ENCODE measurements around the gene CIB4.

Gene CIB4

DNA sequence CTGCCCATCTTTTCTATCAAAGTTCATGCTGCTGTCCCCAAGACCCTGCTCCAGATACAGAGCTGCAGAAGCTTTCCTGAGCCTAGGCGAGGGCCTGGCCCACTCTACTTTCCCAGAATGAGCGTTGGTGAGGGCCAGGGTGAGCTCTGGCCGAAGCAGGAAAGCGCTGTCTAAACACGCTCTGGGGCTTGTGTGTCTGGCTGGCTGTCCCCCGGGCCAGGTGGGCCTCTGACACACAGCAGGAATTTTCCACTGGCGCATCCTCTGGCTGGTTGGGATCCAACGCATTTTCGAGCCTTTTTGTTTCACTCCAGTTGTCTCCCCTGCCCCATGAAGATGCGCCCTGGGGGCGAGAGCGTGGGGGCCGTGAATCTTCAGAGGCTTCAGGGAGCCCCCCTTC lies 33.6 kb upstream of the CIB4 start:
- TF ChIP-seq TCF4 (CRISPR knock-in tag; IDR thresholded peaks at IDR 0.05; ENCODE audit: borderline replicate concordance) (no peak), TOX (CRISPR knock-in tag; IDR thresholded peaks at IDR 0.05; ENCODE audit: borderline replicate concordance) (no peak), ESRRG (CRISPR knock-in tag; IDR thresholded peaks at IDR 0.05) (no peak), ZFP30 (CRISPR knock-in tag; IDR thresholded peaks at IDR 0.05) (no peak)
- ATAC-seq, result no peak

DNA sequence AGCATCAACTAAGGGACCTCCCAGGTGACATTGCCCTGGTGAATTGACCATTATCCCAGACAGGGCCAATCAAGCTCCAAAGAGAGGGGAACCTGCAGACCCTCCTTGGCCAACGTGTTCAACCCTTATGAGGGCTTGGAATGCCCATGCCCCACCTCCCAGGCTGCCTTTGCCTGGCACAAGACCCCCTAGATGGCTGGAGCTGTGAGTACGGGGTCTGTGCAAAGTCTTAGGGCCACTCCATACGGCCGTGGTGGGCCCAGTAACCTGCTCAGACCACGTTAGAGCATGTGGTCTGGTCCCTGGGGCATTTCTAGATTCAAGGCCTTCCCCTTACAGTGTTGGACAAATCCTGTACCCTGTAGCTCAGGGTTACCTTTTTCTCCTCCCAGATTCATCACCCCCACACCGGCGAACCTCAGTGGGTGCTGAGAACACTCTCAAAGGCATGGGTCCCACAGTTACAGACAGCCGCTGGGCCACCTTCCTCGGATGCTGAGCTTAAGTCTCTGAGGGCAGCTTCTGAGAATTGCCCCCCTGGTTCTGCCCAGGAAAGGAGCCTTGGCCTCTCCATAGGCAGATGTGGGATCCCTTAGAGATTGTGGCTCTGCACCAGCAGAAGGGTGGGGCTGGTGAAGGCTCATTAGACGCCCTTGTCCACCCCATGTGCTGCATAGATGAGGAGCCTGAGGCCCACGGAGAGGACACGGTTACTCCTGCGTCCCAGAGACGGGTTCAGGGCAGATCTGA lies 33.0 kb upstream of the CIB4 start:
- ATAC-seq, result no peak
- TF ChIP-seq BACH2 (CRISPR knock-in tag; IDR thresholded peaks at IDR 0.05; ENCODE audit: borderline replicate concordance) (no peak), ZC3H10 (CRISPR knock-in tag; IDR thresholded peaks at IDR 0.05) (no peak), GLIS3 (CRISPR knock-in tag; IDR thresholded peaks at IDR 0.05) (no peak), ISL1 (CRISPR knock-in tag; IDR thresholded peaks at IDR 0.05) (no peak), OSR1 (CRISPR knock-in tag; IDR thresholded peaks at IDR 0.05) (no peak), TOX (CRISPR knock-in tag; IDR thresholded peaks at IDR 0.05; ENCODE audit: borderline replicate concordance) (no peak), TCF4 (CRISPR knock-in tag; IDR thresholded peaks at IDR 0.05; ENCODE audit: borderline replicate concordance) (no peak), CSDC2 (CRISPR knock-in tag; IDR thresholded peaks at IDR 0.05) (no peak), ZNF70 (CRISPR knock-in tag; IDR thresholded peaks at IDR 0.05) (no peak), ZNF8 (CRISPR knock-in tag; IDR thresholded peaks at IDR 0.05) (no peak), ZFP30 (CRISPR knock-in tag; IDR thresholded peaks at IDR 0.05) (no peak)
- TF ChIP-seq, protein P1, sequence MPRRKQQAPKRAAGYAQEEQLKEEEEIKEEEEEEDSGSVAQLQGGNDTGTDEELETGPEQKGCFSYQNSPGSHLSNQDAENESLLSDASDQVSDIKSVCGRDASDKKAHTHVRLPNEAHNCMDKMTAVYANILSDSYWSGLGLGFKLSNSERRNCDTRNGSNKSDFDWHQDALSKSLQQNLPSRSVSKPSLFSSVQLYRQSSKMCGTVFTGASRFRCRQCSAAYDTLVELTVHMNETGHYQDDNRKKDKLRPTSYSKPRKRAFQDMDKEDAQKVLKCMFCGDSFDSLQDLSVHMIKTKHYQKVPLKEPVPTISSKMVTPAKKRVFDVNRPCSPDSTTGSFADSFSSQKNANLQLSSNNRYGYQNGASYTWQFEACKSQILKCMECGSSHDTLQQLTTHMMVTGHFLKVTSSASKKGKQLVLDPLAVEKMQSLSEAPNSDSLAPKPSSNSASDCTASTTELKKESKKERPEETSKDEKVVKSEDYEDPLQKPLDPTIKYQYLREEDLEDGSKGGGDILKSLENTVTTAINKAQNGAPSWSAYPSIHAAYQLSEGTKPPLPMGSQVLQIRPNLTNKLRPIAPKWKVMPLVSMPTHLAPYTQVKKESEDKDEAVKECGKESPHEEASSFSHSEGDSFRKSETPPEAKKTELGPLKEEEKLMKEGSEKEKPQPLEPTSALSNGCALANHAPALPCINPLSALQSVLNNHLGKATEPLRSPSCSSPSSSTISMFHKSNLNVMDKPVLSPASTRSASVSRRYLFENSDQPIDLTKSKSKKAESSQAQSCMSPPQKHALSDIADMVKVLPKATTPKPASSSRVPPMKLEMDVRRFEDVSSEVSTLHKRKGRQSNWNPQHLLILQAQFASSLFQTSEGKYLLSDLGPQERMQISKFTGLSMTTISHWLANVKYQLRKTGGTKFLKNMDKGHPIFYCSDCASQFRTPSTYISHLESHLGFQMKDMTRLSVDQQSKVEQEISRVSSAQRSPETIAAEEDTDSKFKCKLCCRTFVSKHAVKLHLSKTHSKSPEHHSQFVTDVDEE (CRISPR knock-in tag; IDR thresholded peaks at IDR 0.05), result no peak
- TF ChIP-seq, protein P2, sequence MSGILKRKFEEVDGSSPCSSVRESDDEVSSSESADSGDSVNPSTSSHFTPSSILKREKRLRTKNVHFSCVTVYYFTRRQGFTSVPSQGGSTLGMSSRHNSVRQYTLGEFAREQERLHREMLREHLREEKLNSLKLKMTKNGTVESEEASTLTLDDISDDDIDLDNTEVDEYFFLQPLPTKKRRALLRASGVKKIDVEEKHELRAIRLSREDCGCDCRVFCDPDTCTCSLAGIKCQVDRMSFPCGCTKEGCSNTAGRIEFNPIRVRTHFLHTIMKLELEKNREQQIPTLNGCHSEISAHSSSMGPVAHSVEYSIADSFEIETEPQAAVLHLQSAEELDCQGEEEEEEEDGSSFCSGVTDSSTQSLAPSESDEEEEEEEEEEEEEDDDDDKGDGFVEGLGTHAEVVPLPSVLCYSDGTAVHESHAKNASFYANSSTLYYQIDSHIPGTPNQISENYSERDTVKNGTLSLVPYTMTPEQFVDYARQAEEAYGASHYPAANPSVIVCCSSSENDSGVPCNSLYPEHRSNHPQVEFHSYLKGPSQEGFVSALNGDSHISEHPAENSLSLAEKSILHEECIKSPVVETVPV (CRISPR knock-in tag; IDR thresholded peaks at IDR 0.05), result no peak

DNA sequence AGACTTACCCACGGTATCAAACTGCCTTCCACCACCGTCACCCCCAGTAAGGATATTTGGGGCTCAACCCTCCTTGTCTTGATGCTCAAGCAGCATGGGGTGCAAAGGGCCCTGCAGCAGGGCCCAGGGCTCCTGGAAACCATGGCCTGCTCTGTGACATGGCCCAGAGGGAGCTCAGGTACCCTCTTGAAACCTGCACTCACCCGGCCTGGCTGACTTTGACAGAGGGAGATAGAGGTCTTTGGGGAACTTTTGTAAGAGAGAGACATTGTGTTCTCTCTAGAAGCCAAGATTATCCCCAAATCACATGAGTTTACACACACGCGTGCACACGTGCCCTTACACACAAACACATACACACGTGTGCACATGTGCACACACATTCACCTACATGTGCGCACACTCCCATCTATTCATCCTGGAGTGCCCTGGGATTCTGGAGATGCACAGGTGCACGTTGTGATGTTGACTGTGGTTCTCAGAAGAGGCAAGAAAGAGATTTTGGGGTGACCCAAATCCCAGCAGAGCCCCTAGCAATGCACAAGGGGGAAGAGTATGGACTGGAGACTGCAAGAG lies 31.7 kb upstream of the CIB4 start:
- no peak for ATAC-seq
- TF ChIP-seq PPARA (CRISPR knock-in tag; IDR thresholded peaks at IDR 0.05; ENCODE audit: borderline replicate concordance), result no peak
- no peak for TF ChIP-seq GLIS3 (CRISPR knock-in tag; IDR thresholded peaks at IDR 0.05)
- TF ChIP-seq ZFP3 (CRISPR knock-in tag; IDR thresholded peaks at IDR 0.05), result no peak
- TF ChIP-seq, protein P3, sequence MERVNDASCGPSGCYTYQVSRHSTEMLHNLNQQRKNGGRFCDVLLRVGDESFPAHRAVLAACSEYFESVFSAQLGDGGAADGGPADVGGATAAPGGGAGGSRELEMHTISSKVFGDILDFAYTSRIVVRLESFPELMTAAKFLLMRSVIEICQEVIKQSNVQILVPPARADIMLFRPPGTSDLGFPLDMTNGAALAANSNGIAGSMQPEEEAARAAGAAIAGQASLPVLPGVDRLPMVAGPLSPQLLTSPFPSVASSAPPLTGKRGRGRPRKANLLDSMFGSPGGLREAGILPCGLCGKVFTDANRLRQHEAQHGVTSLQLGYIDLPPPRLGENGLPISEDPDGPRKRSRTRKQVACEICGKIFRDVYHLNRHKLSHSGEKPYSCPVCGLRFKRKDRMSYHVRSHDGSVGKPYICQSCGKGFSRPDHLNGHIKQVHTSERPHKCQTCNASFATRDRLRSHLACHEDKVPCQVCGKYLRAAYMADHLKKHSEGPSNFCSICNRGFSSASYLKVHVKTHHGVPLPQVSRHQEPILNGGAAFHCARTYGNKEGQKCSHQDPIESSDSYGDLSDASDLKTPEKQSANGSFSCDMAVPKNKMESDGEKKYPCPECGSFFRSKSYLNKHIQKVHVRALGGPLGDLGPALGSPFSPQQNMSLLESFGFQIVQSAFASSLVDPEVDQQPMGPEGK (CRISPR knock-in tag; IDR thresholded peaks at IDR 0.05; ENCODE audit: borderline replicate concordance), result no peak
- TF ChIP-seq, protein P4, sequence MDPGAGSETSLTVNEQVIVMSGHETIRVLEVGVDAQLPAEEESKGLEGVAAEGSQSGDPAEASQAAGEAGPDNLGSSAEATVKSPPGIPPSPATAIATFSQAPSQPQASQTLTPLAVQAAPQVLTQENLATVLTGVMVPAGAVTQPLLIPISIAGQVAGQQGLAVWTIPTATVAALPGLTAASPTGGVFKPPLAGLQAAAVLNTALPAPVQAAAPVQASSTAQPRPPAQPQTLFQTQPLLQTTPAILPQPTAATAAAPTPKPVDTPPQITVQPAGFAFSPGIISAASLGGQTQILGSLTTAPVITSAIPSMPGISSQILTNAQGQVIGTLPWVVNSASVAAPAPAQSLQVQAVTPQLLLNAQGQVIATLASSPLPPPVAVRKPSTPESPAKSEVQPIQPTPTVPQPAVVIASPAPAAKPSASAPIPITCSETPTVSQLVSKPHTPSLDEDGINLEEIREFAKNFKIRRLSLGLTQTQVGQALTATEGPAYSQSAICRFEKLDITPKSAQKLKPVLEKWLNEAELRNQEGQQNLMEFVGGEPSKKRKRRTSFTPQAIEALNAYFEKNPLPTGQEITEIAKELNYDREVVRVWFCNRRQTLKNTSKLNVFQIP (CRISPR knock-in tag; IDR thresholded peaks at IDR 0.05; ENCODE audit: borderline replicate concordance, low read depth), result no peak
- TF ChIP-seq ZNF8 (CRISPR knock-in tag; IDR thresholded peaks at IDR 0.05), result no peak

DNA sequence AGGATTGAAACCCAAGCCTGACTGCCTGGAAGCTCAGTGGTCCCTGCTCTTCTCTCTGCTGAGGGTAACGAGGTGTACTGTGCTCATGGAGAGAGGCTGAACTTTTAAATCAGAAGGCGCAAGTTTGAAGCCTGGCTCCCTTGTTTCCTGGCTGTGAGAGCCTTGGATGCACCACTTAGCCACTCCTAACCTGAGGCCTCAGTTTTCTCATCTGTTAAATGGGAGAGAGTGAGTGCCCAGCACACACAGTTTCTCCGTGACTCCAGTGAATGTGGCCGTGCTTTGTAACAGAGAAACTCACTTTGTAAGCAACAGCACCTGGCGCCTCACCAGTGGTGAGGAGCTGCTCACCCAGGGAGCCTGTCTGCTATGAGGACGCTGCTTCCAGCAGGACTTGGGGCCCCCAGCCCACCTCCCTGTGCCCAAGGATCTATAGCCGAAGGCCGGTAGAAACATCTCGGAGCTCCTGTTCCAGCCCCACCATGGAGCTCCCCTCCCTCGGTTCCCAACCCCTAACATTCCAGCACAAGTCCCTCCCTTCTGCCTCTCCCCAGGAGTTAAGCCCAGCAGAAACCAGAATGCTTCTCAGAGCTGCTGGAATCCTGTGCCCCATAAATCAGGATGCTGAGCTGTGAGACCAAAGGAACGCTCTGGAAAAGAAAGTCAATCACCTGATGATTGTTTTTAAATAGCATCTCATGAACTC lies 31.1 kb upstream of the CIB4 start:
- no peak for ATAC-seq
- TF ChIP-seq TCF4 (CRISPR knock-in tag; IDR thresholded peaks at IDR 0.05; ENCODE audit: borderline replicate concordance) (no peak), ZNF565 (CRISPR knock-in tag; conservative IDR thresholded peaks at IDR 0.05; ENCODE audit: low read depth) (no peak), ARNTL (CRISPR knock-in tag; IDR thresholded peaks at IDR 0.05; ENCODE audit: borderline replicate concordance, low read depth) (no peak), OSR1 (CRISPR knock-in tag; IDR thresholded peaks at IDR 0.05) (no peak), GLIS3 (CRISPR knock-in tag; IDR thresholded peaks at IDR 0.05) (no peak), BACH2 (CRISPR knock-in tag; IDR thresholded peaks at IDR 0.05; ENCODE audit: borderline replicate concordance) (no peak)
- TF ChIP-seq, protein P3 (CRISPR knock-in tag; IDR thresholded peaks at IDR 0.05; ENCODE audit: borderline replicate concordance), result no peak
- TF ChIP-seq, protein P2 (CRISPR knock-in tag; IDR thresholded peaks at IDR 0.05), result no peak
- TF ChIP-seq, protein P4 (CRISPR knock-in tag; IDR thresholded peaks at IDR 0.05; ENCODE audit: borderline replicate concordance, low read depth), result no peak

All from SK-N-SH treated with all-trans-retinoic acid at 6 μM for 48 hours (cell line).